ENCODE data around the gene A2M.

A2M gene

DNA sequence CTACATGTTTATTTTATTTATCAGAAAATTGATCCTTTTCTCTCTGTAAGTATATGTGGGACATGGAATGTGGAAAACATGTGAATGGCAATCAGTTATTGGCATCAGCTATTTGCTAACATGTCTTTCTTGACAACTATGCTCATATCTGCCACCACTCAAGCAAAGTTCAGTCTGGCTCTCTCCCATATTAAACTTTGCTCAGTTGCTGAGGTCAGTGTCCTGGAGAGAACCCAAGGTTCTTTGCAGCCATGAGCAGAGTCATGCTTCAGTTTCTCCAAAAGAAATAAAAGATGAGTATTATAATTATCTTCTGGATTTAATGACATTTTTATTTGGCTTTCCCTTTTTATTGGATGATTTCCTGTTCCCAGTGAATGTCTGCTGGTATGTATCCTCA, 42.6 kb downstream of the A2M start:
- DNase-seq (ENCODE audit: low read depth): no peak

DNA sequence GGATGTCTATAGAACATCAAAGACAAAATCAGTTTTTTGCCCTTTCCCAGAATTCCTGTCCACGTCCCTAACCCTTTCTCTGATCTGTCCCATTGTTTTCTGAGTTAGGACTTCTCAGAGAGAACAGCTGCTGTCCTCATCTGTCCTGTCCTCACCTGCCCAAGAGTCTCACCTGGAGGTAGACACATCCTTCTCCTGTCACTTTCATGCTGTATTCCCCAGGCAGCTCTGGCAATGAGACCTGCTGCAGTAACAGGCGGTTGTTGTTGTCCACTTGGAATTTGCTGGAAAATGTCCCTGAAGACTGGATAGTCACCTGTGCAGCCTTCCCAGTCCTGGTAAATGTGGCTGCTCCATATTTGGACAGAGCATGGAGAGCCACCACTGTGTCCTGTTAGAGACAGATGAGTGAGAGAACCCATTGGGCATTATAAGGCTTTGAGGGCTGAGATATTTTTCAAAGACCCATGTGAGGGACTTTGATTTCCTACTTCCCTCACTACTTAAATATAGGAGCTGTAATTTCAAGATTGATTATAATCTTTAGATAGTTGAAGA, 43.2 kb downstream of the A2M start:
- DNase-seq (ENCODE audit: low read depth): no peak

DNA sequence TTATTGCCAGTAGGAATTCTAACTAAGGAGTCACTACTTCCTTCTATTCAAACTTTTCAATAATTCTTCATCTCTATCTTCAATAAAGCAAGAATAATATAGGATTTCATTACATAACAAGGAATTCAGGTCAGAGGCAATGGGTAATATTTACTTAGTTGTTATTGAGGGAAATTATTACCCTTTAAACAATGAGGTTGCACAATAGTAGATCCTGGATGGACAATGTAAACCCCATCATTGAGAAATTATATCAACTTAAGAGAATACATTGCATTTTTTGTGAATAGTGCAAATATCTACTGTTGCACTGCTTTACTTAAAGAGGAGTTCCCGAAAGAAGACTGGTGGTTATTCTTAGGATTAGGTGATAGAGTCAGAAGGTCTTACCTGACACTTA, 43.8 kb downstream of the A2M start:
- DNase-seq (ENCODE audit: low read depth): no peak

DNA sequence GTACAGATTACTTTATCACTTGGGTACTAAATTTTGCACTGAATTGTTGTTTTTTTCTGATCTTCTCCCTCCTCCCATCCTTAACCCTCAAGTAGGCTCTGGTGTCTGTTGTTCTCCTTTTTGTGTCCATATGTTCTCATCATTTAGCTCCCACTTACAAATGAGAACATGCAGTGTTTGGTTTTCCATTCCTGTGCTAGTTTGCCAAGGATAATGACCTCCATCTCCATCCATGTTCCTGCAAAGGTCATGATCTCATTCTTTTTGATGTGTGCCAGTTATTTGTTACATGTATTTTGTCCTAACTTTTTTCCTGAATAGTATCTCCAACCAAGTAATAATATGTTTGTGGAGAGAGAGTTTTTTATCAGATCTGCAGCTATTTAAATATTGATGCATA, 44.2 kb downstream of the A2M start:
- no peak for DNase-seq (ENCODE audit: low read depth)

DNA sequence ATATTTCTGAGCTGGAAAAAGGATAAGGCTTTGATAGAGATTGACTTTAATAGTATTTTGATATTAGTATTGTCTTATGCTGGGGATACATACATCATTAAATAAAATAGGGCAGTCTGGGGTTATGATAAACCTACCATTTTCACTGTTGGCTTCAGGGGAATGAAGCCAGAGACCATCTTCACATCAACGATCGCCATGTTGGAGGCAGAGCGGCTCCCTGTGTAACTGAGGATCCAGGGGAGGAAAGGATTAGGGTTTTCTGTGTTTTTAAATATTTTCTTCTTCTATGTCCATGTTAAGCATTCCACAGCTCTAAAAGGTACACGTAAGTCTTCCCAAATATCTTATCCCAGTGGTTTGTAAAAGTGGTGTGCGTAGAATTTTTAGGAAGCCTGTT, 45.4 kb downstream of the A2M start:
- no peak for DNase-seq (ENCODE audit: low read depth)

DNA sequence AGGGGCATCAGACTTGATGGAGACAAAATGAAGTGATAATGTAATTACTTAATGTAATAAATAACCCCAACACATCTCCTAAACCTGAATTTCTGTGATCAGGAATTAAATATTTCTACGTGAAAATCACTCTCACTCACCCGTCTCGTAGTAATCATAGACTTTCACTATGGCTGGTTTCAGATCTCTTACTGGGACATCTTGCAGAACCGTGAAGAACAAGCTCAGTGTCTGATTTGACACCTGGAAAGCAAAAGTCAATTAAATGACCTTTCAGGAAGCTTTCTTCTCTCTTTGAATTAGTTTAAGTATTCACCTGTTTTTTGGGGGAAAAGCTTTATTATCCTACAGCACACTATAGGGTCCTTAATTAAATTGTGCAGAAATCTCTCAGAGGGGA, 47.1 kb downstream of the A2M start:
- no peak for DNase-seq (ENCODE audit: low read depth)

DNA sequence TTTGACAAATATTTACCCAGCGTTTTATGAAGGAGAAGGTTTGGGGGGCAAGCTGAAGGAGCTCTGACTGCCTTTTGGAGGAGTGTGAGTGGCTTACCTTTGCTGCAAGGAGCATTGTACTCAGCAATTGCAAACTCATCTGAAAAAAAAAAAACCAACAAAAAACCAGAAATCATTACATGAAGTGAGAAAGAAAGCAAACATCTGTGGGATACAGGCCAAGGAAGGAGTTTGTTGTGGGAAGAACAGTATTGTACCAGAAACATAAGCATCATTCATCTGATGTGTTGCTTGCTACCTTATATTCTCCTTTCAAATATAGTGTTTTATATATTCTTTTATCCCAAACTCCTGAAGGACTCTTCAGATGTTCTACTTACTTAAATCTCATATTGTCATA, 47.6 kb downstream of the A2M start:
- DNase-seq (ENCODE audit: low read depth): no peak

DNA sequence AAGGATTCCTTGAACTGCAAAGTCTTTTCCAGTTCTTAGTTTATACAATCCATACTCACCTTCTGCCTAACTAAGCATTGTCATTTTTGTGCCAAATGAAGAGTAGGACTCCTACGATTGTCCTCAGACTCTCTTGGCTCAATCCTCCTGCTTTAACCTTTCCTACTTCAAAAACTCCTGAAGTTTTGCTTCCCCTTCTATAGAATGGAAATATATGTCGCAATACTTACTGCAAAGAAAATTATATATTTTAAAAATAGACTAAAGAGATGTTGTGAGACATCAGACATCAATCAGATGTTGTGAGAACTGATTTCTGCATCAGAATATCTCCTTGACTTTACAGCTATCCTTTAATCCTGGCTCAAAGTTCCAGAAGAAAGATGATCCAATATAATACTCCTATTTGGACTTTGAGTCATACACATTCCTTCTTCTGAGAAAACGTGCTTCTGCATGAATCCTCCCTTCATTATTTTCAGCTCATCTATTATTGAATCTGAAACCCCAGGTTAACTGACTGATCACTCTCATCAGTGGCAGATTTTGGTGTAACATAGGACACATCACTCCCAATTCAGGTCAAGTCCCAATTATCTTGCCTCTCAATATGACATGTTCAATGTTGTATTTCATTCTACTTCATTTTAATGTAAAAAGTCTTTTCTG, 48.8 kb downstream of the A2M start:
- DNase-seq (ENCODE audit: low read depth): no peak

DNA sequence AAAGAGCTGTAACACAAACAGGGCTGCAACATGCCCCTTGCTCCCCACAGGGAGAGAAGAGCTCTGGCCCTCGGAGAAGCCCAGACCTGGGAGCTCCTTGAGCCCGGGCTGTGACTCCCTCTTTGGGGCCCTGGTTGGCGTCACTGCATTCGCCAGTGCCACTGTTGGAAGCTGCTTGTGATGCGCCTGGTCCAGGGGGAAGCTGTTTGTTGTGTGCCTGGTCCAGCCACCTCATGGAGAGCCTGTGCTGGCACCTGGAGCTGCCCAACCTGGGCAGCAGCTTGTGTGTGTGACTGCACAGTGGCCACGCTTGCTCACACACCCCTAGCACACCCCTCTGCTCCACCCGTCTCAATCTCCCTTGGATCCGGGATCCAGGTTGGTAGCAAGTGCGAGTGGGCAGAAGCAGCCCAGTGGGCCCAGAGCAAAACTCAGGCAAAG, 49.5 kb downstream of the A2M start:
- DNase-seq (ENCODE audit: low read depth): no peak

DNA sequence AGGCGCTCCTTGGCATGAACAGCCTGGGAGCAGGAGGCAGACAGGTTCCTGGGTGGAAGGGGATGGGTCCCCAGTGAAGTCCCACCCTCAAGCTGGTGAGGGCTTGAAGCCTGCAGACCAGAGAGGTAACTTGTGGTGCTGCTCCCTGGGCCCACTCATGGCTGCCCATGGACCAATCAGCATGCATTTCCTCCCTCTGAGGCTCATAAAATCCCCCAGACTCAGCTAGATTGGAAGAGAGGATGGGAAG, 50.2 kb downstream of the A2M start:
- DNase-seq (ENCODE audit: low read depth): no peak

DNA sequence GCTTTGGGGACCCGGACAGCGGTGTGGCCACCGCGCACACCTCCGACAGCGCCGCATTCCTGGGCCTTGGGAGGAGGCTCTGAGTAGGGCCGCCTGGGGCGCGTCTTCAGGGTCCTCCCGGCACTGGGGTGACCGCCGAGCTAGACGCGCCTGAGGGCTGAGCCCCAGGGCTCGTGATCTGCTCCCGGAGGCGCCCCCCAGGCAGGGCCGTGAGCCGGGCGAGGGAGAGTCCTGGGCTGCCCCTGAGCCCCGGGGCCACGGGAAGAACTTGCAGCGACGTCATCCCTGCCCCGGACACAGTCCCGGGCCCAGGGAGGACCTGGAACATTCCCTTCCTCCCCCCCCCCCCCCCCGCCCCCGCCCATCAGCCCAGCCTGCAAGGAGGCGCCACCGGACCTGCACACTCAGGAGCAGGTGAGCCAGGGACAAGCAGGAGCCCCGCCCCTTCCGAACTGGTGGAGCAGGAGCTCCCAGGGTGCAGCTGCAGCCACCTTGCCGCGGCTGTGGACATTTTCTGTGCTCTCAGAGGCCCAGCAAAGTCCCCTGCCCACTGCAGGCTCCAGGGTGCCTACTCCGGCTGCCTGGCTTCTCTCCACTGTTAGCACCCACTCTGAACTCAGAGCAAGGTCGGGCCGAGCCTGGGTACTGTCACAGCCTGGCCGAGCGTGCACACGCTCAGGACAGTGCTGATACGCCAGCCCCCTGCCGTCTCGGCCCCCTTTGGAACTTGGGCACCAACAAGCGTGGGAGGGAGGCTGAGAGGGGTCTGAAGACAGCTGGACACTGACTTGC, 50.7 kb downstream of the A2M start:
- peak; percentile 39 for DNase-seq (ENCODE audit: low read depth)

DNA sequence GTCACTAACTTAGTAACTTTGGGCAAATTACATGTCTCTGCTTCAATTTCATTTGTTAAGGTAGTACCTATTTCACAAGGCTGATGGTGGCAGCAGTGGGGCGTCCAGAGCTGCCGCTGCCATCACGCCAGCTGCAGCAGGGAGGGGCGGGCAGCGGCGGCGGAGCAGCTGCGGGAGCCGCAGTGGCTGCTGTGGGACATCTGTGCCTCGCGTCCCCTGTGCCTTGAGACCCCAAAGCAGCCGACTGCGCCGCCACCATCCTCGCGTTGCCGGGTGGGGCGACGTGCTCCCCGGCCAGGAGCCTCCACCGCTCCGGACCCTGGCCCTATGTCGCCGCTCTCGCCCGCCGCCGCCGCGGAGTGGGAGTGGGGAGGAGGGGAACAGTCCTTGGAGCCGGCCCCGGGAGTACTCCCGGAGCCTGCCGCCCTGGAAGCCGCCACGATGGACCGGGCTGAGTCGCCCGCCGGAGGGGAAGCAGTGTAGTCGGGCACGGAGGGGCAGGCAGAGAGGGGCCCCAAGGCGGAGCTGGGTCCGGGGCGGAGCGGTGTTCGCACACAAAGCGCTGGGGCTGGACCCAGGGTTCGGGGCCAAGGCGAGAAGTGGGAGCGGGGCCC, 51.4 kb downstream of the A2M start:
- peak; percentile 45 for DNase-seq (ENCODE audit: low read depth)

DNA sequence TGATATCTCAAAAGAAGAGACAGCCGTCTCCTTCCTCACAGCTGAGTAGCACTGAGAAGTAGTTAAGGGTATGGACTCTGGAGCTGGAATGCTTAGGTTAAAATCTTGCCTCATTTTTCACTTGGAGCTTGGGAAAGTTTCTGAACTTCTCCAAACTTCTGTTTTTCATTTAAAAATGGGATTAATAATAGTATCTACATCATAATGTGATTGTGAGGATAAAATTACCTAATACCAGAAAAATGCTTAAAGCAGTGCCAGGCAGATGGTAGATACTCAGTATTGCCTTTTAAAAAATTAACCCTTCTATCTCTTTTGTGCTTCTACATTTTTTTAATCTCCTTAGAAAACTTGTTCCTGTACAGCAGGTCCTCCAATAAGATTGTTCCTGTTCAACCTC, 63.1 kb downstream of the A2M start:
- no peak for DNase-seq (ENCODE audit: low read depth)

DNA sequence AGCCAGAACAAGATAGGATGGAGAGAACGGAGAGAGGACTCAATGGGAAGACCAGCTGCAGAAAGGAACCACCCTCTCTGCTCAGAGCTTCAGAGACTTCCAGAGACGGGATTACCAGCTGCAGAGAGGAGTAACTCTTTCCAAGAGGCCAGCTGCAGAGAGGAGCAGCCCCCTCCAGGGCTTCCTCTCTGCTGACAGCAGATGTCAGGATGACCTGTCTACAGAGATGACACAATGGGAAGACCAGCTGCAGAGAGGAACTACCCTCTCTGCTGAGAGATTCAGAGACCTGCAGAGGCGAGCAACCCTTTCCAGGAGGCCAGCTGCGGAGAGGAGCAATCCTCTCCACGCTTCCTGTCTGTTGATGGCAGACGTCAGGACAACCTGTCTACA, 64.6 kb downstream of the A2M start:
- no peak for DNase-seq (ENCODE audit: low read depth)

DNA sequence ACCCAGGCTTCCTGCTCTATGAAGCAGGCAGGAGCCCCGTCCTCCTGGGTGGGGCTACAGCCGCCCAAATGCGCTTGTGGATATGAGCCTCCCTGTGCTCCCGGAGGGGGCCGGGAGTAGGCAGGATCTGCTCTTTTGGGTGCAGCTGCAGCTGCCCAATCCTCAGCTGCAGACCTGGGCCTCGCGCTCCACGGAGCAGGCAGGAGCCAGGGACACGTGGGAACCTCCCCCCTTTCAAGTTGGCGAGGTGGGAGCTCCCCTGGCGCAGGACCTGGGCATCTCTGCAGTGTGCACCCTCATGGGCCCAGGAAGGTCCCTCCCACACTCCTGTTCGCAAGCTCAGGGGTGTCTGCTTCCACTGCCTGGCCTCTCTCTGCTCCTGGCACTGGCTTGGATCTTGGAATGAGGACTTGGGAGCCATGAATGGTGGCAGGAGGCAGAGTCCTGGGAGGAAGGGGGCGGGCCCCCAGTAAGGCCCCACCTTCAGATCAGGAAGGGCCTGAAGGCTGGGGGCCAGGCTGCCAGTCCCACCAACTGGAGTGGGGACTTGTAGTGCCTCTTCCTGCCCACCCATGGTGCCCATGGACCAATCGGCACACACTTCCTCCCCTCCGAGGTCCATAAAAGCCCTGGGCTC, 65.1 kb downstream of the A2M start:
- no peak for DNase-seq (ENCODE audit: low read depth)

DNA sequence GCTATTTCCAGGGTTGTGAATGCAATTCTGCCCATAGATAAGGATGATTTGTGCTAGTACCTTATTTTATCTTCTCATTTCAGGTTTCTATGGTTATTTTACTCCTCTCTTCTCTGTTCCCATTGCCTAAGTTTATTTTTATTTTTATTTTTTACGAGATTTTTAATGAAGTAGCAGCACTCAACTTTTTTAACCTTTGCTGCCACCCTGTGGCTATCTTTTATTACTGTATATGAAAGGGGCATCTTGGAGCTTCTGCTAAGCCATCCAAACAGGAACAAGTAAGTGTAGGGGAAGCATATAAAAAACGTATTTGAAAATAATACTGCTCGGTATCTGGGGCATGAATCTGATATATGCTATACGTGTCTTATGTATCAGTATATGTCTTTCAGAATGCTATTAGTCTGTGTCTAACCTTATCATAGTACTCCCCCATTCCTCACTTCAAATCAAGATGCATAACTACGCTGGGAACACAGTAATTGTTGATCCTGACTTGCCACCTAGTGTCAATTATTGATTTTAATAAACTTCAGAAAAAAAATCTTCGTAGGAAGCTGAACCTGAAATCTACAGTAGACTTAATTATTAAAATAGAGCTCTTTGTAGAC, 66.1 kb downstream of the A2M start:
- DNase-seq (ENCODE audit: low read depth): peak; percentile 54

DNA sequence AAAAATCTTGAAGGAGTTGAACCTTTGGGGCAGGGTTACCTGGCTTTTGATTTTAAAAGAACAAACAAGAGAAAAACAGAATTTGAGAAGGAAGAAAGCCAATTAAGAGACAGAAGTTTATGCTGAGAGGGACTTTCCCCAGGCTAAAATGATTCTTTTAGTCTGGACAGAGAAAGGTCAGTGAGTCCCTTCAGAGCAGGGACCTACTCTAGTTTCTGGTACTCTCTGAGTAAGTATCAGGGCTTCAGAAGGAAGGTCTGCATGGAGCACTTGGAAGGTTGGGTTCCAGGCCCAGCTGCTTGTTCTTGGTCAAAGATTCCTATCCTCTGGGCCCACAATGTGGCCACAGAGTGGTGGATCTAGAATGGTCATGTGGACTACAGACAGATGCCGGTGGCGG, 66.8 kb downstream of the A2M start:
- no peak for DNase-seq (ENCODE audit: low read depth)

DNA sequence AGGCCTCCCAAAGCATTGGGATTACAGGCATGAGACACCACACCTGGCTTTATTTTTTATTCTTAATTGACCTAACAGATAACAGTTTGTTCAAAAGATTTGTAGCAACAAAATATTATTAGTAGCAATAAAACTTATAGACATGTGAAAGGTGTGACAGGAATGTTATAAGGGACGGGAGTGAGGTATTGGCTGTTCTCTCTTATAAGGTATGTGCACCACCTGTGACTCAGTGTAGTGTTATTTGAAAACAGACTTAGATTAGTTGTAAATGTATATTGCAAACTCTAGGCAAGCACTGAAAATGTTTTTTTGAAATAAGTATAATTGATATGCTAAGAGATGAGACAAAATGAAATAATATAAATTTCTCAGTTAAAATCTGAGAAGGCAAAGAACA, 68.6 kb downstream of the A2M start:
- no peak for DNase-seq (ENCODE audit: low read depth)

DNA sequence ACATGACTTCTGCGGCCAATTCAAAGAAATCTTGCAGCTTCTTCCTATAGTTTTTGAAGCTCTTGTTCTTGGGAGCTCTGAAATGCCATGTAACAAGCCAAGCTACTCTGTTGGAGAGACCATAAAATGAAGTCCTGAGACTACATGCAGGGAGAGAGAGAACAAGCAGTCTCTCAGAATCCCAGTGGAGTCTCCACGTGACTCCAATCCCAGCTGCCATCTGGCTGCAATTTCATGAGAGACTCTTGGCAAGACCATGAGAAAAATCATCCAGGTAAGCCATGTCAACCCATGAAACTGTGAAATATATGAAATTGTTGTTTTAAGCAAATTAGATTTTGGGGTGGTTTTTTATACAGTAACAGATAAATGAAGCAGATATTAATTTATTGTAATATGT, 72.0 kb downstream of the A2M start:
- no peak for DNase-seq (ENCODE audit: low read depth)

DNA sequence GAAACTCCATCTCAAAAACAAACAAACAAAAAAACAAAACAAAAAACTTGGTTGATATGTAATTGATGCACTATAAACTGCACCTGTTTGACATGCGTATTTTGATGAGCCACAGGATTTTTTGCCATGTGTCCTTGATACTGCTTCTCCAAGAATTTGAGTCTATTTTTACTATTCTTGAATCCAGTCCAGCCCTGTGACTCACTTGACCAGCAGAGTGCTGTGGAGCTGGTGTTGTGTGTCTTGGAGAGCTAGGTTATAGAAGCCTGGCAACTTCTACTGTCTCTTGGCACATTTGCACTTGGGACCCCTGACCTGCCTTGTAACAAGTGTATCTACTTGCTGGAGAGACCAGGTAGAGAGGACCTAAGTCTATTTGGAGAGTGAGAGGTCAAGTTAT, 74.4 kb downstream of the A2M start:
- DNase-seq (ENCODE audit: low read depth): peak; percentile 52

DNA sequence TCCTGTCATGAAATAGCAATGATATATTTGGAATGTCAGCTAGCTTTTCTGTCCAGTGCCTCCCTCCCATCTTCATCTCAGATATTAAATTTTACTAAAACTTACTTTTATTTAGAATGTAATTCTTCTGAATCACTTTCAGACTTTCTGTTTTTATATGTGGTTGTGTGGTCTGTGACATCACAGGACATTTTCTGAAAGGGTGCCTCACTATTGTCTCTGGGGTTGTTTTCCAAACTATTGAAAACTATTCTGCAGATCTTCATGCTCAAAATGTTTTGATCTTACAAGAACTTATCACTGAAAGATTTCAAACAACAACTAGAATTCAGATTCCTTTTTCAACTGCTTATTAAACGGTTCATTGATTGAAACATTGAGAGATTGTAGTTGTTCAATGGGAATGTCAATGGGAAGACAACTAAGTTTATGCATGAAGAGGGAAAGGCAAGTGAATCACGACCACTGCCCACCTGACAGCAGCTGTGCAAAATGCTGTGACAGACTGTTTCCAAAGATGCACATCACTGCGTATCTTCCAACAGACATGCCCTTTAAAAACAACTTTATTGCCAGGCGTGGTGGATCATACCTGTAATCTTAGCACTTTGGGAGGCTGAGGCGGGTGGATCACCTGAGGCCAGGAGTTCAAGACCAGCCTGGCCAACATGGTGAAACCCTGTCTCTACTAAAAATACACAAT, 75.1 kb downstream of the A2M start:
- no peak for DNase-seq (ENCODE audit: low read depth)

DNA sequence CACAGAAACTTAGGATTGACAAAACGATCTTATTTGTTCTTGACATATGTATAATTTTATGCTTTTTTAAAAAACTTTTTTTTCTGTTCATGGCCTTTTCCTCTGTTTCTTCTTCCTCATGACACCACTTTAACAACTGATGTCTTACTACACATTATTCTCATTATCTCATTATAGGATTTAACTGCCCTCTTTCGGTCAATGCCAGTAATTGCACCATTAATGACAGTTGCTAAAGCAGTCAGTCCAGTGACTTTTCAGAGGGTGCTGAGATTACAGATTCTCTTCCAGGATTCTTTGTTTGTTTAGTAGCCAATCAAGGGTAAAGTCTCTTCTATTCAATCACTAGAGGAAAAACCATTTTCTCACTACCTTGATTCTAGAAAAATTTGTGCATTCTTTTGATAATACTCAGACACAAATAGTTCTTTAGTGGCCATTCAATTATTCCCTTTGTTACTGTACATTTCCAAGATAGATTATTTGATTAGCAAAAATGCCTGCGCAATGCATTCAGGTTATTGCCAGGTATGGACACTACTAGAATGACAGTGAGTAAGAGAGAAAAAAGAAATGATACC, 76.2 kb downstream of the A2M start:
- peak; percentile 54 for DNase-seq (ENCODE audit: low read depth)
